ENCODE data around the gene SDC1.

- no peak for TF ChIP-seq ZBTB7A (IDR thresholded peaks at IDR 0.05; ENCODE audit: low read depth)
- no peak for TF ChIP-seq EP300 (IDR thresholded peaks at IDR 0.05; ENCODE audit: borderline replicate concordance)
- no peak for TF ChIP-seq YY1 (IDR thresholded peaks at IDR 0.05; ENCODE audit: low read depth)
- no peak for TF ChIP-seq RAD21 (IDR thresholded peaks at IDR 0.05; ENCODE audit: low read depth)
- no peak for TF ChIP-seq TAF1 (IDR thresholded peaks at IDR 0.05; ENCODE audit: low read depth)
- TF ChIP-seq USF1 (IDR thresholded peaks at IDR 0.05): no peak
- TF ChIP-seq MAX (IDR thresholded peaks at IDR 0.05): no peak
- no peak for TF ChIP-seq REST (IDR thresholded peaks at IDR 0.05; ENCODE audit: low read depth)
- no peak for TF ChIP-seq TCF12 (IDR thresholded peaks at IDR 0.05; ENCODE audit: low read depth)
- TF ChIP-seq FOXM1 (IDR thresholded peaks at IDR 0.05; ENCODE audit: borderline replicate concordance, low read depth): no peak
These were observed 28.2 kb downstream of the SDC1 start for GRCh38 chr2:20196657-20197161.
